Activated CD8-positive, alpha-beta memory T cell treated with anti-CD3 and anti-CD28 coated beads for 36 hours (primary cell): ENCODE measurements around the gene ARVCF. TPM values are rescaled to one million over a fixed set of nuclear protein-coding genes. Genes with fewer than 3 reads are reported as not detected.

Experiments used
- CTCF ChIA-PET: fragments of 350-600 bp; sonication (Branson Sonifier 250); formaldehyde crosslinking; loops from one replicate; lab custom pipeline; 2021; ENCODE audit warnings: antibody characterized with exemption; lab: Charles Lee
- POLR2A ChIA-PET: fragments of 350-600 bp; sonication (Branson Sonifier 250); formaldehyde crosslinking; loops from one replicate; lab custom pipeline; 2021; ENCODE audit warnings: antibody characterized with exemption; lab: Charles Lee
- total RNA-seq, 2 experiments: library from RNA; stranded (reverse); gene quantifications; one replicate each; pipeline ENCODE4 v1.2.3, GENCODE V29; 2021

ARVCF gene
- total RNA-seq, 2 experiments from 2014 or later, result 0.70 to 1.8 TPM

DNA sequence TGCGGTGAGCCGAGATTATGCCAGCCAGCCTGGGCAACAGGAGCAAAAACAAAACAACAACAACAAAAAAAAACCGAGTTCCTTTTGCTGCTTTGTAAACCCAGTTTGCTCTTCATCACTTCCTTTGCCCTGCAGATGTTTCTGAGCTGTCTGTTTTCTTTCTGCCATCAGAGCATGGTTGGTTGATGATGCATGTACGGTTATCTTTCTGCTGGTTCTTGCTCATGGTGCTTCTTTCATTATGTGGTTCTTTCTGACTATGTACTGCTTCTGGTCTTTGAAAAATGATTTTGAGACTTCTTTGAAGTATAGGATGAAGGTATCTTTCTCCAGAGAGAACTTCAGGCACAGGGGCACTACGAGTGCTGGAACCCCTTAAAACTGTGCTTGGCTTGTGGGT, 17.5 kb upstream of the ARVCF start:
- ChIA-PET CTCF (no interaction called here), POLR2A (no interaction called here)

DNA sequence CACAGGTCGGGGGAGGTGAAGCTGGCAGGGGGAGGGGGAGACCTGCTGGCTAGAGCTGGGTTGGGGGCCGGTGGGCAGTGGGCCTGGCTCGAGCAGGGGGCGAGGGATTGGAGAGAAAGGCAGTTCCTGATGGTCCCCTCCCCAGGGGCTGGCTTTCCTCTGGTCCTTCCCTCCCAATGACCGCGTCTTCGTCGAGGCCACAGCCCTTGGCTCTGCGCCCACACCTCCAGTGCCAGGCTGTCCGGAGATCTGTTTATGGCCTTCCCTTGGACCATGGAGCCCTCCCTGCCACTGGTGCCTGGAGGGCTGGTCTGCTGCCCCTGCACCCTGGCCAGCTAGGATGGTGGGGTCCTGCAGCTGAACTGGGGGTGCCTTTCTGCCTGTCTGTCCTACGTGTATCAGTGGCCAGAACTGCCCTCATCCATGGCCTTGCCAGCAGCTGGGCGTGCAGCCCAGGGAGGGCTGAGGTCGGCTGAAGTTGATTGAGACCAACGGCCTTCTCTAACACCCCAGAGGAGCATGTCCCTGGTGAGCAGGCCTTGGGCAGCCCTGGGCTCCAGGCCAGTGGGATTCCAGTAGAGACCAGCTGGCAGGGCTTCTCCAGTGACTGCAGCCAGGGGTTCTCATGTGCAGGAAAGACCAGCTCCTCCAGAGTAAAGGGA, 16.6 kb upstream of the ARVCF start:
- POLR2A ChIA-PET, result no interaction called here
- CTCF ChIA-PET, result interaction anchor here (2.0 kb wide), 1 partner anchor 63 kb away, joined by 5 read pairs; no protein-coding TSS in a partner anchor

DNA sequence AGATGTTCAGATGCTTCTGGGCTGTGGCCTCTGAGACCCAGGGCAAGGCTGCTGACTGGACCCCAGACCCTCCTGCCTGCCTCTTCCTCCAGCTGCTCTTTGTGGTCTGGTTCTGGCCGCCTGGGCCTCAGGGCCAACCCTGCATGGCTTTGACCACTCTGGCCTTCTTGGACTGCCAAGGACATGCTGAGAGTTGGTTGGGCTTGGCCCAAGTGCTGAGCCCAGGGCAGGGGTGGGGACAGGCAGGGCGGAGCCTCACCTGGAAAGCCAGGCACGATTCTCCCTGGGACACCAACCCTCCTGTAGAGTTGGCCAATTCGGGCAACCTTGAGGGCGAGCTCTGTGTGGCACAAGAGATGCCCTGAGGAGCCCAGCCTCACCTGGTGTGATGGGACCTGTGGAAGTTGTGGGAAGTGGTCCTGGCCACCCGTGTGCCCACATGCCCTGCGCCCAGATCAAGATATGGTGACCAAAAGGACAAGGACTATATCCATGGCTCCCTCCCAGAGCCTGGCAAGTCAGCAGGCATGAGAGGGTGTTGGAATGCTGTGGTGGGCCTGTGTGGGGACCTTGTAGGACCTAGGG, 15.9 kb upstream of the ARVCF start:
- POLR2A ChIA-PET, result no interaction called here
- CTCF ChIA-PET, result interaction anchor here (0.6 to 2.0 kb wide), 3 partner anchors 10 to 62 kb away, joined by 3 to 5 read pairs (median 4); no protein-coding TSS in a partner anchor

DNA sequence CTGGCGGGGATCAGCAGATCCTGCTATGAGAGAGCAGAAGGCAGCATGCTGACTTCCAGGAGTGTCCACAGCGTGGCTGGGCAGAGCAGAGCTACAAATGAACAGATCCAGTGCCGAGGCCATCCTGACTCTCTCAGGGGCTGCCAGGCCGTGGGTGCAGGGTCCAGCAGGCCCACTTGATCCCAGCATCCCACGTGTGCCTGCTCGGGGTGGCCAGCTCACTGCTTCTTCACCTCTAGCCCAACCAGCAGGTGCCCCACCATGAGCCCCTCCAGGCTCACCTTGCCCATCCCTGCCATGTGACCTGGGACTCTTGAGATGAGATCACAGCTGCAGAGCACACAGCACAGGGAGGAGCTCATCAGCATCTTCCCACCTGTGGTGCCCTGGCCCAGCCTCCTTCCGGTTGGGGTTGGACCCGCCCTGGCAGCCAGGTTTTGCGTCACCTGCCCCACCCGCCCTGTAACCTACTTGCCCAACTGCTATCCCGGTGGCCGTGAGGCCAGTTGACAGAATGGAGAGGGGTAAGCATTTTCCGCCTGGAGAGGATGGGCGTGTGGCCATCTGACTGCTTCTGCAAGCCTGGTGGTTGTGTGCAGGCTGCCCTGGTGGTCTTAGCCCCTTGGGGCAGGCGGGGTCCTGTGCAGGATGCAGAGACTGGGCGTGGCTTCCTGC, 15.2 kb upstream of the ARVCF start:
- ChIA-PET CTCF (interaction anchor here (0.6 to 2.0 kb wide), 5 partner anchors 10 to 65 kb away, joined by 3 to 5 read pairs (median 3); no protein-coding TSS in a partner anchor), POLR2A (no interaction called here)

DNA sequence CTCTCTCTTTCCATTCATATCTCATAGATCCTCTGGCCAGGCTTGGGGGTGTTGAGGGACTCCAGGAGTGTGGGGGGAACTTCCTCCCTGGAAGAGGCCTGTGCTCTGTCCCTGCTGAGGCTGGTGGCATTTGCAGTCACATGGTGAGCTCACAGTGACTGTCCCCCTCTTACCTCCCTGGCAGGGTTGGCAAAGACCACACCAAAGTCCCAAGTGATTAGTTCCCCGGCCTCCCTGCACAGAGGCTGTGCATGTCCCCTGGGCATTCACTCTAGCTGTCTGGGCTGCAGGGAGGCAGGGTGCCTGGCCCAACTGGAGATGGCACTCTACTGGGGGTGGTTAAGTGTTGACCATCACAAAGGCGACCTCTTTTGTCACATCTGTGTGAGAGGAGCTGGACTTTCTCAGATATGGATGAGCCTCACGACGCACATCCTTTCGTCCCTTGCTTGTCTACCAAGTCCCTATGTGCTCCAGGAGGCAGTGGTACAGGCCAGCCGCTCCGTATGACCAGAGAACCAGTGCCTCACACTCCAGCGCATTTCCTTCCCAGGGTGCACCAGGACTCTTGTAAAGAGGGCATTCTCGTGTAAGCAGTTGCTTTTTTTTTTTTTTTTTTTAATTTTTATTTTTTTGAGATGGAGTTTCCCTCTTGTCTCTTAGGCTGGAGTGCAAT, 13.1 kb upstream of the ARVCF start:
- CTCF ChIA-PET, result interaction anchor here (0.7 kb wide), 1 partner anchor 20 kb away, joined by 3 read pairs; no protein-coding TSS in a partner anchor
- POLR2A ChIA-PET, result no interaction called here

DNA sequence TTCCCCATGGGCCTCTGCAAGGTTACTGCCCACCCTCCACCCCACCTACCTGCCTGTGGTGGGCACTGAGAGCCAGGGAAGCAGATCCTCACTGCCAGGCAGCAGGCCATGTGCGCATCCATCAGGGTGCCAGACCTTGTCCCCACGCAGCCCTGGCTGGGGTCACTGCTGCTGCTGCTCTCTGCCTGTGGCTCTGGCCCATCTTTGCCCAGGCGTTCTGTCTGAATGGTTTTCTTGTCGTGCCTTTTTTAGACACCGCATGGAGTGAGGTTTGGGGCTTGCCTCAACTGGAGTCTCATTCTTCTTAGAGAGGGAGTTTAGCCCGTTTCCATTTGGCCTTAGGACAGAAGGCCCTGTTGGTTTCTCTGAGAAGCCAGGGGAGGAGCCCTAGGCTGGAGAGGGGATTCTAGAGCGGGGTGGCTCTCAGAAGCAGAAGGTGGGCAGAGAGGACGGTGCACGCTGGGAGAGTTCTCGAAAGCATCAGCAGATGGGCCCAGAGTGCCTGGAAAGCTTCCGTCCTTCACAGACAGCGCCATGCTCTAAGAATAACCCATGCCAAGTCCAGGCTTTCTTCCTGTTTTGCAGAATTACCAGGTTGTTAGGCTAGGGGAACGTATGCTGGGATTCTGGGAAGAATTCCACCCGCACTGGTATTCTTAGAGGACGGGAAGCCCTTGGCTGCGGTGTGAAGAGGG, 12.4 kb upstream of the ARVCF start:
- POLR2A ChIA-PET, result no interaction called here
- CTCF ChIA-PET, result no interaction called here

DNA sequence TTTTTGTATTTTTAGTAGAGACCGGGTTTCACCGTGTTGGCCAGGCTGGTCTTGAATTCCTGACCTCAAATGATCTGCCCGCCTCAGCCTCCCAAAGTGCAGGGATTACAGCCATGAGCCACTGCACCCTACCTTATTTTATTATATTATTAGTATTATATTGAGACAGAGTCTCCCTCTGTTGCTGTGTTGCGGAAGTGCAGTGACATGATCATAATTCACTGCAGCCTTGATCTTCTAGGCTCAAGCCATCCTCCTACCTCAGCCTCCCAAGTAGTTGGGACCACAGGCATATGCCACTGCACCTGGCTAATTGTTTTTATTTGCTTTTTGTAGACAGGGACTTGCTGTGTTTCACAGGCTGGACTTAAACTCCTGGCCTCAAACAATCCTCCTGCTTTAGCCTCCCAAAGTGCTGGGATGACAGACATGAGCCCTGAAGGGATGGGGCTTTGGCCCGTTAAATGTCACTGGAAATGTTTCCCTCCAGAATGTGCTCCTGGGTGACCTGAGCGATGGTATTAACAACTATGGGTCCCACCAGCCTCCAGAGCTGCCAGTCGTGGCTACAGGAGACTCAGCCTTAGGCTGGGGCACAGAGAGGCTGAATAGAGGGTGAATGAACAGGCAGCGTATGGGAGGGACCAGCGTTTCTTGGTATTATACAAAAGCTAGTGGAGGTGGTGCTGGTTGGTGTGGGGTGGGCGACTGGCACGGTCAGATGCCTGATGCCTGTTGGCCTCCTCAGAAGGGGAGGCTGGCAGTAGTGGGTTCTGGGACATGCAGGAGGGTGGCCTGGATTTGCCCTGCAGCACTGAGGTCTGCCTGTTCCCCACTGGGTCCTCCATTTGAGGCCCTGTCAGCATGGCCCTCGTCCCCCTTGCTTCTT, 11.6 kb upstream of the ARVCF start:
- CTCF ChIA-PET, result no interaction called here
- POLR2A ChIA-PET, result no interaction called here

DNA sequence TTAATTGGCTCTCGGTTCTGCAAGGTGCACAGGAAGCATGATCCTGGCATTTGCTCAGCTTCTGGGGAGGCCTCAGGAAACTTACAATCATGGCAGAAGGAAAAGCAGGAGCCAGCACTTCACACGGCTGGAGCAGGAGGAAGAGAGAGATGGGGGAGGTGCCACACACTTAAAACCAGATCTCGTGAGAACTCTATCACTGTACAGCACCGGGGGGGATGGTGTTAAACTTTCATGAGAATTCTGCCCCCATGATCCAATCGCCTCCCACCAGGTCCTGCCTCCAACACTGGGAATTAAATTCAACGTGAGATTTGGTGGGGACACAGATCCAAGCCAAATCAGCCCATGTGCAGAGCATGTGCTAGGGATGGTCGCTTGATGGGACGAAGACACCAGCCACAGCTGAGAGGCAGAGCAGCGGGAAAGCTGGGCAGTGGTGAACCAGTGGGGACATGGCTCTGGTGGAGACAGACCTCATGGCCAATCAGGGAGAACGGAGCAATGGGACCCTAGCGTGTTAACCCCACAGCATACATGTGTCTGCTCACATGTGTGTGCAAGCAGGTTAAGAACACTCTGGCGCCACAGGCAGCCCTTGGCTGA, 10.5 kb upstream of the ARVCF start:
- CTCF ChIA-PET, result no interaction called here
- POLR2A ChIA-PET, result no interaction called here

DNA sequence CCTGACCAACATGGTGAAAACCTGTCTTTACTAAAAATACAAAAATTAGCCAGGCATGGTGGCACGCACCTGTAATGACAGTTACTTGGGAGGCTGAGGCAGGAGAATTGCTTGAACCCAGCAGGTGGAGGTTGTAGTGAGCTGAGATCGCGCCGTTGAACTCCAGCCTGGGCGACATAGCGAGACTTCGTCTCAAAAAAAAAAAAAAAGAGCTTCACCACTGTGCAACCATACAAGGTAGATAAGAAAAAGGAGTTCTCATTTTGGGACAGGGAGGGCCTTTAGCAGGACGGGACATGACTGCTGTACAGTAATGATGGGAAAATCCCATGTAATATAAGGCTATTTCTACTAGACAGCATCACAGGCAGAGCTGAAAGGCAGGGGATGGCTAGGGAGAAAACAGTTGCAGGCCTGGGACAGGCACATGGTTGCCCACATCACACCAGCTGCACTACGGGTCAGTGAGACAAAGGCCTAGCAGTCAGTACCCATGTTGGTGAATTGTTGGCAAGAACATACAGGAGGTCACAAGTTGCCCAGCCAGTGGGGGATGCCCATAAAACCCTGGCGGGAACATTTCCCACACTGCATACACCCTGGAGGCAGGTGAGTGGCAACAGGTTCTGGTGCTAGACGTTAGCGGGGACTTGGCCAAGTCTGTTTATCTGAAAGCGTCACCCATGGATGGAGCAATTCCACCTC, 9.7 kb upstream of the ARVCF start:
- CTCF ChIA-PET, result no interaction called here
- POLR2A ChIA-PET, result no interaction called here

DNA sequence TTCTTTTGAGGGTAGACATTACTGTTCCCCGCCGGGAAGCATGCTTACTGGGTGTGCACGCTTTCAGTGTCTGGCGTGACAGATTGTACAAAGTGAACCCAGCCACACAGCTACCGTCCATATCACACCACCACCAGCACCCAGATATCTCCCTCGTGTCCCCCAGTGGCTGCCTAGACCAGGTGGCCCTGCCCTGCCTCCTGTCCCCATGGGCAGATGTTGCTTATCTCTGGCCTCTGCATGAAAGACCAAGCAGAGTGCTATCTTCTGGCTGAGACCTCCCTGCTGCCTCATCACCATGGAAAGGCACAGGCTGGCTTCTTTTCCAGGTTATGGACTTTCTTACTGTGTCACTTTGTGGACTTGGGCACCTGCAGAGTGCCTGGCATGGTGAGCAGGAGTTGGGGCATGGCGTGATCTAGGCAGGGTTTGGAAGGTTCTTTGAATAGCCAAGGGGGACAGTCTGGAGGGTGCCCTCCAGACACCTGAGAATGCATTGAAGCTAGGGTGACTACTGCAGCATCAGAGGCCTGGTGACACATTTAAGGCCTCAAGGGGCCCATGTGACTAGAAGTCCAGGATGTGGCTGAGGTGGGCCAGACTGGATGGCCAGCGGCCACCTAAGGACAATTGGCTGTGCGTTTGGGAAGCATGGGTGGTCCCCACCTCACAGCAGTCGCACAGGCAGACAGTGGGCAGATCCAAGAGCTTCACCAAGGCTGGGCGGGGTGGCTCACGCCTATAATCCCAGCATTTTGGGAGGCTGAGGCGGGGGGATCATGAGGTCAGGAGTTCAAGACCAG, 9.0 kb upstream of the ARVCF start:
- ChIA-PET CTCF (no interaction called here), POLR2A (no interaction called here)

DNA sequence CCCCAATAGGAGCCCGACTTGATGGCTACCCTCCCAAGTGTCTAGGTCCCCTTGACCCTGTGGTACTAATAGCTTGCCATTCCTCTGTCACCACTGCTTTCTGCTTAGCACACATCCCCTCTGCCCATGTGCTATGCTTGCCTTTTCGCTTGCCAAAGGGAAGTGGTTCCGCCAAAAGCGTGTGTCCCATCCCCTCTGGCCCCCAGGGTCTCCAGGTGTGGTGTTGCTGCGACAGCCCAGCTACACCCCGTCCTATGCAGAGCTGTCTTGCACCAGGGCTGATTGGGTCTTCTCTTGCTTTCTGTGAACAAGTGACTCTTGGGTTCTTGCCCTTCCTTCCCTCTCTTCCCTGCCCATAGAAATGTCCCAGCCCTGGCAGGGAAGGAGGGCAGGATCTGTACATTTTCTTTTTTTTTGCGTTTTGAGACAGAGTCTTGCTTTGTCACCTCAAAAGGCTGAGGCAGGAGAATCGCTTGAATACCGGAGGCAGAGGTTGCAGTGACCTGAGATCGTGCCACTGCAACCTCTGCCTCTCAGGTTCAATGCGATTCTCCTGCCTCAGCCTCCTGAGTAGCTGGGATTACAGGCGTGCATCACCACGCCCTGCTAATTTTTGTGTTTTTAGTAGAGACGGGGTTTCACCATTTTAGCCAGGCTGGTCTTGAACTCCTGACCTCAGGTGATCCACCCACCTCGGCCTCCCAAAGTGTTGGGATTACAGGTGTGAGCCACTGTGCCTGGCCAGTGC, 8.2 kb upstream of the ARVCF start:
- ChIA-PET POLR2A (no interaction called here), CTCF (no interaction called here)

DNA sequence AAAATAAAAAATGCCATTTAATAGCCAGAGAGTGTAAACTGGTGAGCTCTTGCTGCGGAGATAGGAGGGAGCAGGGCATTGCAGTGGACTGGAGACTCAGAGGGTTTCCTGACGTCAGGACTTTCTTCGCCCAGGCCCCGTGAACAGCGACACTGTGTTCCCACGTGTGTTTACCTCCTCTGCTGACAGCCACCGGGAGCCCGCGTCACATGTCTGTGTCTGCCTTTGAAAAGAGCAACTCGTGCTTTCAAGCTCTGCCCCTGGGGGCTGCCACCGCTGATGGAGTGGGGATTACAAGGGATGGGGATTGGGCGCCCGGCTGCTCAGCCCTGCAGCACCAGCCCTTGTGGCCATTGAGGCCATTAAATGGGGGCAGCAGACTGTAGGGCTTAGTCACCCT, 7.6 kb upstream of the ARVCF start:
- CTCF ChIA-PET, result no interaction called here
- POLR2A ChIA-PET, result no interaction called here

DNA sequence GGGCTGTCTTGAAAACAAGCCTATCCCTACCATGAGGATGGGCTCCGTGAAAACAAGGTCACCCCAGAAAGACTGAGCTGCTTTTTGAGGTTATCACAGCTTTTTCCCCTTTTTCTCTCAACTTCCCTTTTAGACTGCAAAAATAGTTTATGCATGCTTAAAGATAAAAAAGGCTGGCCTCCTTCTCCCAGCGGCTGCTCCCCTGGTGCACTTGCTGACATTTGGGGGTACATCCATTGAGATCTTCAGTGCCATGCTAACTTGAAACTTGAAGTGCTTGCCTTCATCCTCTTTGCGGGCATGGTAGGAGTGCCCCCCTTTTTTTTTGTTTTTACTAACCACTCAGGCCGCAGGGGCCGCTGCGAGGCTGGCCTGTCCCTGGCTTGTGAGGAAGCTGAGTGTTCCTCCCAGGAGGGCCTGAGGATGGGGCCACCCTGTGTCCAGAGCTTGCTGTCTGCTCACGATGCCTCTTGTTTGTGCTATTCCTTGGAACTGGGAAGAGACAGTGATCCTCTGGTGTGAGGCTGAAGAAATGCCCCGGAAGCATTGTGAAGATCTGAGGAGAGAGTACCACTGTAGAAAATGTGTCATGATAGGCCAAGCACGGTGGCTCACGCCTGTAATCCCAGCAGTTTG, 6.5 kb upstream of the ARVCF start:
- POLR2A ChIA-PET, result no interaction called here
- CTCF ChIA-PET, result interaction anchor here (2.2 kb wide), 1 partner anchor 8 kb away, joined by 4 read pairs; no protein-coding TSS in a partner anchor

DNA sequence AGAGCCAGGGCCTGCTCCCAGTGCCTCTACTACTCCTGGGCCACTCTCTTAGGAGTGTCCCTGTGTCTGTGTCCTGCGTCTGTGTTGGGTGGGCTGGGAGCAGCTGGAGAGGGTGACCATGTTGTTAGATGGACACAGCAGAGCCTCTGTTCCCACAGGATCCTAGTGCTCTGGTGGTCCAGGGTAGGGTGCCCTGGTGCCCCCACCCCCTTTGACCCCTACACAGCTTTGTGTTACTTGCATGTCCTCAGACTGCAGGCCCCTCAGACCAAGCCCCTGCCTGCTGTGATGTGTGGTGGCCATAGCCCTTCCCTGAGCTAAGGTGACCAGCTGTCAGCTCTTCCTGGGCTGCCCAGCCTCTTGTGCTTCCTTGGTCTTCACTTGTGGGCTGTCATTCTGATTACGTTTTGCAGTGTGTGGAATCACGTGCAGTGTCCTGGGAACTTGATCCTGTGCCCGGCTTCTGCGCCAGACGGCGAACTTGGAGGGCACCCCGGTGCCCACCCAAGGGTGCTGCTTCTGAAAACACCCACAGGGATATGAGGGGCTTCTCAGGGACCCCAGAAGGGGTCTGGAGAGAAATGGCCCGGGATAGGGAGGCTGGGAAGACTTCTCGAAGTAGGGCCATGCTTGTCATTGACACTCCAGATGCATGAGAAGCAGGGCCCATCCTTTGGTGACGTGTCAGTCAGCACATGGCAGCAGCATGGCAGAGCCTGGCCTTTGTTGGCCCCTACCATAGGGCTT, 5.8 kb upstream of the ARVCF start:
- CTCF ChIA-PET, result interaction anchor here (0.6 to 2.2 kb wide), 3 partner anchors 9 to 64 kb away, joined by 3 to 5 read pairs (median 4); no protein-coding TSS in a partner anchor
- POLR2A ChIA-PET, result no interaction called here
